Activated CD4-positive, alpha-beta T cell treated with anti-CD3 and anti-CD28 coated beads, Interleukin-2, amount 50 U/mL, for 48 hours (primary cell): ENCODE measurements around the gene RAD51D.
"Not testable (repeated sequence)": the region's sequence is repeated elsewhere in the genome, so short reads cannot be mapped to it uniquely, and the experiment has no call there.

Source experiments
- DNase-seq, 2 experiments: peaks; one replicate each; pipeline ENCODE4 v3.0.0-alpha.2; 2020

The RAD51D gene

DNA sequence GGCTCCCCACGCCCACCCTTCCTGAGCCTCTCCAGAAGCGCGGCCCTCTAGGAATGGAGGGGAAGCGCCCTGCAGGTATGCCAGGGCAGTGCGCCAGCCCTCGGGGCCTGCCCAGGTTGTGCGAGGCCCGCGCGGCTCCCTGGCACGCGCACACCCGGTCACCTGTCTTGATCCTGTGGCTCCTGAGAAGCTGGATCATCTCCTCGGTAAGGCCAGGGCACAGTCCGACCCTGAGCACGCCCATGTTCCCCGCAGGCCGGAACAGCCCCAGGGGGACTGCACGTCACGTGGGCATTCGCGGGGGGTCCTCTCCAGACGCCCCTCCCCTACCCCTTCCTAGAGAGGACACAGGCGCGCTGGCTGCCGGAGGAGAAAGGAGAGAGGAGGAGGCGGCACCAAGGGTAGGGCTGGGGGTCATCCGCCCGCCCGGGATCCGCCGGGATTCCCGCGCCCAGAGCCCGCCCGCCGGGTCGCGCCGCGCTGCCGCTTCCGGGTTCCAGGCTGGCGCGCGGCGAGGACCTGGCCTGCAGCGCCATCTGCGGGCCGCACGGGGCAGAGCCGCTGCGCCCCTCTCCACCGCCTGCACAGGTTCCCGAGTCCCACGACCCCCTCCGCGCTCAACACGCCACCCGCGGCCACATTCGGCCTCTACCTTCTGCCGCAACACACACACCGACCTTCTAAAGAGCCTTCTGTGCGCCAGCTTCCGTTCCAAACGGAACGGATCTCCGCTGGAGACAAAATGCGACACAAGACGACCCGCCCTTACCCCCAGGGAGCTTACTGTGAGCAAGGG lies at the start of gene RAD51D:
Gene RAD51D, minus strand, starts transcription at position 491 of the 796 bp plus-strand sequence. Its CDS starts 247 bp downstream, at position 244.
- DNase-seq, result peak; percentile 77 to 82

DNA sequence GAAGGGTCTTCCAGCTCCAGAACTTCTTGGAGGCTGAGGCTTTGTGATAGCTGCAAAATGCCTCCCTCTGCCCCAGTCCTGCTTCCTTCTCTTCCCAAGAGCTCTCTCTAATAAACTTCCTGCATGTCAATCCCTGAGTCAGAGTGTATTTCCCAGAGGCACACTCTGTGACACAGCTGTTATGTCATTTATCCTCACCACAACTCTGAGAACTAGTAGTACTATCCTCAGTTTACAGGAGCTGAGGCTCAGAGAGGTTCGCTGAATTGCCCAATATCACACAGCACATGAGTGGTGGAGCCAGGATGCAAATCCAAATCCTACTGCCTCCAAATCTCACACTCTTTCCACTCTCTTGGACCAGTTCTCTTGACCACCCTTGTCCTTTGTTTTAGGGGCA lies 48.0 kb upstream of the RAD51D start:
- no peak for DNase-seq

DNA sequence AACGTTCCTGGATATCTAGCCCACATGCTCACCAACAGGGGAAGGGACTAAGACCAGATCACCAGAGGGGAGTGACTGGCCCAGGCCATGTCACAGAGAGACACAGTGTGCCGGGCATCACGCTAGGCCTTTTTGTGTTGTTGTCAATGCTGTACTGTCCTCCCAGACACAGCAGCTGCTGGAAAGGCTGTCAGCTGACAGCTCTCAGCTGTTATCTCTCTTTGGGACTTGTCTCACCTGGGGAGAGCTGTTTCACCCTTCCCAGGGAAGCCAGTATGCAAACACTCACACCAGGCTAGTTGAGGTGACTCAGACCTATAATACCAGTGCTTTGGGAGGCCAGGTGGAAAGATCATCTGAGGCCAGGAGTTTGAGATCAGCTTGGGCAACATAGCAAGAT lies 47.4 kb upstream of the RAD51D start:
- DNase-seq, result no peak

DNA sequence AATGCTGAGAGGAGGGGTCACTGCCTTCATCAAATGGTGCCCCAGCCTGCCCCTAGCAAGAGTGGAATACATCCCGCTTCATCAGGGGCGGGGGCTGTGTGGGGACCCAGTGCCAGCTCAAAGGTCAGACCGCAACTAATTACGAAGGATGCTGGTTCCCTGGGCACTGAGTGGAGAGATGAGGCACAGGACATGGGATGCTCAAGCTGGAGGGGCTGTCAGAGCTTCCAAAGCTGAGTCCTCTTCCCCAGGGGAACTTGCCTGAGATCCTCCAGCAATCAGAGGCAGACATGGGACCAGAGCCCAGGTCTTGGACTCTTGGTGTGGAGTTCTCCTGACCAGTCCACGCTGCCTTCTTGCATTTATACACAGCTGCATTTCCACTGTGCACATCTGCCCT lies 46.9 kb upstream of the RAD51D start:
- no peak for DNase-seq

DNA sequence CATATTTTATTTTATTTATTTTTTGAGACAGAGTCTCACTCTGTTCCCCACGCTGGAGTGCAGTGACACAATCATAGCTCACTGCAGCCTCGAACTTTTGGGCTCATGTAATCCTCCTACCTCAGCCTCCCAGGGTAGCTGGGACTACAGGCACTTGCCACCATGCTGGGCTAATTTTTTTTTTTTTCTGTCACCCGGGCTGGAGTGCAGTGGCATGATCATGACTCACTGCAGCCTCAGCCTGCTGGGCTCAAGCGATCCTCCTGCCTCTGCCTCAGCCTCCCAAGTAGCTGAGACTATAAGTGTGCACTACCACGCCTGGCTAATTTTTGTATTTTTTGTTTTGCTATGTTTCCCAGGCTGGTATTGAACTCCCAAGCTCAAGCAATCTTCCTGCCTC lies 45.1 kb upstream of the RAD51D start:
- no peak for DNase-seq

DNA sequence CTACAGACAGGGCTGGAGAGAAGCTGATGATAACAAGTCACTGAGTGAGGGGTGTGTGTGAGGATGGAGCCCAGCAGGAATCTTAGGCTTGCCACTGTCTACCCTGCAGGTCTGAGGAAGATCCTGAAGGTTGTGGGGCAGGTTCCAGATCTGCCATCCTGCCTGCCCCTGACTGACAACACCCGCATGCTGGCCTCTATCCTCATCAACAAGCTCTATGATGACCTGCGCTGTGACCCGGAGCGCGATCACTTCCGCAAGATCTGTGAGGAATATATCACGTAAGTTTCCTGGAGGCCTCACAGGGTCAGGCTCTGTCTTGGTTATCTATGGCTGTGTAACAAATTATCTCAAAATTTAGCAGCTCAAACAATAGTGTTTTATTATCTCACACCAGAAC lies 44.2 kb upstream of the RAD51D start:
- no peak for DNase-seq

DNA sequence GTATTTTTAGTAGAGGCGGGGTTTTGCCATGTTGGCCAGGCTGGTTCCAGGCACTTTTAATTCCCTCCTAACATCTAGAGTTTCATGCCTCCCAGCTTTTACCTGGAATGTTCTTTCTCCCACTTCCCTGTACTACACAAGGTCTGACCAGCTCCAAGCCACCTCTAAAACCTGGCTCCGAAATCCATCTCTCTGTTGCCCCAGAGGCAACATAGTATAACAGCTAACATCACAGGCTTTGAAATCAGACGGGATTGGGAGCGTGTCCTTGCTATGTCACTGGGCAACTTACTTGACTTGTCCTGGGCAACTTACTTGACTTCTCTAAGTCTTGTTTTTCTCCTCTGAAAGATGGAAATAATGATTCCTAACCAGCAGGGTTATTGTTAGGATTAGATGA lies 43.1 kb upstream of the RAD51D start:
- DNase-seq, result no peak

DNA sequence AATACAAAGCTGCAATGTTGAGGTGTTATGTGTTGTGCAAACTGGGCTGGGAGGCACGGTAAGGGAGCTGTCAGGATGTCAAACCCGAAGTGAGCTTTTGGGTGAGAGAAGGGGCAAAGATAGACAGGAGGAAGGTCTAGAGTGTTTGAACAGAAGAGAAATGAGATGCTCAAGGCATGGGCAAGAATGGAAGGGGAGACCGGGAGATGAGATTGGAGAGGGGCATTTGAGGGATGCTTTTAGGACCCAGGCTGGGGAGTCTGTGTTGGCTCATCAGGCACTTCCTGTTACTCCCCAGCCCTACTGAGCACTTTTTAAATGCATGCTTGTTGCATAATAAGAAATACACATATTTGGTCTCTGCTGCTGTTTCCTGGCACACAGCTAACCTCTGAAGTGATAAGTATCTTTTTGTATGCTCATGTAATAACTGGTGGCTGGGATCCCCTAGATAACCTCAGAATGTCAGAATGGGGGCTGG lies 41.7 kb upstream of the RAD51D start:
- DNase-seq, result no peak

DNA sequence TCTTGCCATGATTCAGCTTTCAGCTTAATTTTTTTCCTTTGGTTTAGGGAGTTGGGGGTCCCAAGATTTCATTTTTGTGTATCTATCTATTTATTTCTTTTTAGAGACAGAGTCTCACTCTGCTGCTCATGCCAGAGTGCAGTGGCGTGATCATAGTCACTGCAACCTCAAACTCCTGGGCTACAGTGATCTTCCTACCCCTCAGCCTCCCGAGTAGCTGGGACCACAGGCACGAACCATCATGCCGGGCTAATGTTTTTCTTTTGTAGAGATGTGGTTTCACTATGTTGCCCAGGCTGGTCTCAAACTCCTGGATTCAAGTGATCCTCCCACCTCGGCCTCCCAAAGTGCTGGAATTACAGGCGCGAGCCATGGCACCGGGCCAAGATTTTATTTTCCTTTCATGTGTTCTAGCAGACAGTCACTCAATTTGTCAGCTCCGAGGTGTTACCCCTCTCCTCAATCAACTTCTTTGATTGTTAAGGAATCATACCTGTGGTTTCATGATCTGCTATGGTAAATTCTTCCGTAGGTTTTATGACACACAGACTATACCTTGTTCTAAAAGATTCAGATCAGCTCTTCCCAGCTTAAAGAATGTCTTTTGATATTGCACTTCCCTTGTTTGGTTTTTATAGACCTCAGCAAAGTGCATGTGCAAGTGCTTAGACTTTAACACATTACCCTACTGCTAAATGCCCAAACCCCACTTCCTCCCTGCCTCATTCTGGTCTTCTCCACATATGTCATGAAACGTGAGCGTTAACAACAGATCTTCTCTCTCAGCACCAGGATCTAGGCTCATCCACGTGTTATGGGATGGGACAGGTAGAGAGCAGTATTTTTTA lies 40.9 kb upstream of the RAD51D start:
- peak; percentile 21 to 47 for DNase-seq

DNA sequence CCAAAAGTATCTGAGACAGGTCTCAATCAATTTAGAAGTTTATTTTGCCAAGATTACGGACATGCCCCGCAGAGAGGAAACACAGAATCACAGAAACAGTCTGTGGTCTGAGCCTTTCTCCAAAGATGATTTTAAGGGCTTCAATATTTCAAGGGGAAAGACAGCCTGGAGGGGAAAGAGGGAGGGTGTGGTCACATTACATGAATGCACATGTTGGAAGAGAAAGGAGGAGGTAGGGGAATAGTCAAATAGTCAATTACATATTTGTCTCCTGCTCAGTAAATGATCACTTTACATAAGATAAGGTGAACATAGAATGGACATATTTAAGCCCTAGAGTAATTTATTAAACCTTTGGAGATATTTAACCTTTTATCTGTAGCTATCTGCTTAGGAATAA lies 40.3 kb upstream of the RAD51D start:
- no peak for DNase-seq

DNA sequence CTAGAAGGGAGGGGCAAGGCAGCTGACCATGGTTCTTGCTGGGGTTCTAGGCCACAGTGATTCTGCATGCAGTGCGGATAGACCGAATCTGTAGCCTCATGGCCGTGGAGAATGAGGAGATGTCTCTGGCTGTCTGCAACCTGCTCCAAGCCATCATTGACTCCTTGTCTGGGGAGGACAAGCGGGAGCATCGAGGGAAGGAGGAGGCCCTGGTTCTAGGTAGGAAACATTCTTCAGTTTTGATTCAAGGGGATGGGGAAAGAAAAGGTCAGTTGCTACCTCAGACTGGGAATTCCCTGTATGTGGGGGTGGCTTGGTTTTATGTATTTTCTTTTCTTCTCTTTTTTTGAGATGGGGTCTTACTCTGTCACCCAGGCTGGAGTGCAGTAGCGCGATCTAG lies 35.6 kb upstream of the RAD51D start:
- no peak for DNase-seq

DNA sequence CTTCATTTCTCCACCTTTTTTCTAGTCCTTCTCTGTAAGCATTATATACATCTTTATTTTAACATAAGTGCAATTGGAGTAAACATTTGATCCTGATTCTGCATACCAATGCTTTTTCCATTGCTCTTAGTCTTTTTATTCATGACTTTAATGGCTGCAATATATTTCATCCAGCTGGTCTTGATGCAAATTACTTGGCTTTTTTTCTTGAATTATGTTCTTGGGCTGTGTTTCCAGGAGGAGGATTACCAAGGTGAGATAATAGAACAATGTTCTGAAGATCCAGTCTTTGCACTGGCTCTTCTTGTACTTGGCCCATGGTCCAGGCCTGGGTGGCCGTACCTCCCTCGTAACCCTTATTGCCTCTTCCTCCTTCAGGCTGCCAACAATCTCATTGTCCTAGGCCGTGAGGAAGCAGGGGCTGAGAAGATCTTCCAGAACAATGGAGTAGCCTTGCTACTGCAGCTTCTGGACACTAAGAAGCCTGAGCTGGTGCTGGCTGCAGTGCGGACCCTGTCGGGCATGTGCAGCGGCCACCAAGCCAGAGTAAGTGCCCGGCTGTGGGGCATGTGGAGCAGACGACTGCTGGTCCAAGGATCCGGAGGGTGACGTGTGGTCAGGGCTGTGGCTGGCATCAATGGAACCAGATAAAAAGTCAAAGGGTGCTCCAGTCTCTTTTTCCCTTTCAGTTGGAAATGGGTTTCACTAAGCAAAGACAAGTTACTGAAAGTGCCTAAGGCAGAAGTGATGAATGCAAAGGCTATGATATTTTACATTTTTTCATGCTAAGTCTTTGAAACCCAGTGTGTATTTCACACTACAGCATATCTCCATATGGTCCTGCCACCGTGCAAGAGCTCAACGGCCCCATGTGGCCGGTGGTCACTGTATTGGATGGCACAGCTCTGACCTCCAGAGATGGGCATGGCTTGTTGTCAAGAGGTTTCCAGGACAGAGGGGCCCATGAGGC lies 34.8 kb upstream of the RAD51D start:
- no peak for DNase-seq

DNA sequence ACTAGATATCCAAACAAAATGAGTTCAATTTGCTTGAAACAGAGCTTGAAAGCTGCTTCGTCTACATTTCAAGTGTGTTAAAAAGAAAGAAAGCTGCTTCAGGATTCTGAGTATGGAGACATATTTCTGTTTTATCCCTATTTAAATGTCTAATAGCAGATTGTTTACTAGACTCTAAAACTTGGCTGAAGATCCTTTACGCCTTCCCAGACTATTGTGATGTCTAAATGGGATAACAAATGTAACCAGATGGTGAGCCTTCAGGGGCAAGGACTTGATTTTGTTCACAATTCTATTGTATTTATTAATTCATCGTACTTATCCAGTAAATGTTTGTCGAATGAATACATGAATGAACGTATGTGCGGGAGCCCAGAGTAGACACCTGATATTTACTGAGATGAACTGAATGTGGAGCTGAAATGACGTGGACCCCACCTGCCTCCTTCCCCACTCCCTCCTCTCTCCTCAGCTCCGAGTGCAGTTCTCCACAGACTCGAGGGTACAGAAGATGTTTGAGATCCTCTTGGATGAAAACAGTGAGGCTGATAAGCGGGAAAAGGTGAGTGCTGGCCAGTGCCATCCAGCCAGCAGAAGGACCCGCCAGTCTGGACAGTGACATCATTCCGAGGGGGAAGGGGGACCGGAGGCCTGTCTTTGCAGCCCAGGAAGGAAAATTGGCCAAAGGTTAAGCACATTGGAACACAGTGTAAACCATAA lies 32.9 kb upstream of the RAD51D start:
- no peak for DNase-seq

DNA sequence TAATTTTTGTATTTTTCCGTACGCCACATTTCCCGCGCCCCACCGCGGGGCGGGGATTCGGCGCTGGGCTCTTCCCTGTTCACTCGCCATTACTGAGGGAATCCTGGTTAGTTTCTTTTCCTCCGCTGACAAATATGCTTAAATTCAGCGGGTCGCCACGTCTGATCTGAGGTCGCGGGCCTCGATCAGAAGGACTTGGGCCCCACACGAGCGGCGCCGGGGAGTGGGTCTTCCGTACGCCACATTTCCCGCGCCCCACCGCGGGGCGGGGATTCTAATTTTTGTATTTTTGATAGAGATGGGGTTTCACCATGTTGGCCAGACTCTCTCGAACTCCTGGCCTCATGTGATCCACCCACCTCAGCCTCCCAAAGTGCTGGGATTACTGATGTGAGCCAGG lies 31.4 kb upstream of the RAD51D start:
- not testable (repeated sequence) for DNase-seq

DNA sequence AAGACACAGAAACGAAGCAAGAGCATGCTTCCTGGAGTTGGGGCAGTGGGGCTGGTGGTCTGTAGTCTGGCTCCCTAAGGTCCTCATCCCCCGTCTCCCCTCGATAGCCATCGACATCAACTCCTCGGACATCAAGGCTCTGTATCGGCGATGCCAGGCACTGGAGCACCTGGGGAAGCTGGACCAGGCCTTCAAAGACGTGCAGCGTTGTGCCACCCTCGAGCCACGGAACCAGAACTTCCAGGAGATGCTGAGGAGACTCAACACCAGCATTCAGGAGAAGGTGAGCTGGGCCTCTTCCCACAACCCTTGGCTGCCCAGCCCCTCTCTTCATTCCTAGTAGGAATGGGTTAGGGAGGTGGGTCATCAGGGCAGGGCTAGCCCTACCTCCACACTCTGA lies 30.3 kb upstream of the RAD51D start:
- no peak for DNase-seq

DNA sequence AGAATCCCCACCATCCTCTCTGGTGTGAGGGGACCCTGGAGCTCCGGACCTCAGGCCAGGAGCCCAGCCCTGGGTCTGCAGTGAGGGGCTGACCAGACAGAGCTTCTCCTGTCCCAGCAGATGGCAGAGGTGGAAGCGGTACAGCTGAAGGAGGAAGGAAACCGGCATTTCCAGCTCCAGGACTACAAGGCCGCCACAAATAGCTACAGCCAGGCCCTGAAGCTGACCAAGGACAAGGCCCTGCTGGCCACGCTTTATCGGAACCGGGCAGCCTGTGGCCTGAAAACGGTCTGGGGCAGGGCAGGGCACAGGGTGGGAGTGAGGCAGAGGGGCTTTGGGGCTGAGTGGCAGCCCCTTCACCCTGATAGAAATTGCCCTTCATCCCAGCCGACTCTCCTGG lies 28.5 kb upstream of the RAD51D start:
- DNase-seq, result no peak

DNA sequence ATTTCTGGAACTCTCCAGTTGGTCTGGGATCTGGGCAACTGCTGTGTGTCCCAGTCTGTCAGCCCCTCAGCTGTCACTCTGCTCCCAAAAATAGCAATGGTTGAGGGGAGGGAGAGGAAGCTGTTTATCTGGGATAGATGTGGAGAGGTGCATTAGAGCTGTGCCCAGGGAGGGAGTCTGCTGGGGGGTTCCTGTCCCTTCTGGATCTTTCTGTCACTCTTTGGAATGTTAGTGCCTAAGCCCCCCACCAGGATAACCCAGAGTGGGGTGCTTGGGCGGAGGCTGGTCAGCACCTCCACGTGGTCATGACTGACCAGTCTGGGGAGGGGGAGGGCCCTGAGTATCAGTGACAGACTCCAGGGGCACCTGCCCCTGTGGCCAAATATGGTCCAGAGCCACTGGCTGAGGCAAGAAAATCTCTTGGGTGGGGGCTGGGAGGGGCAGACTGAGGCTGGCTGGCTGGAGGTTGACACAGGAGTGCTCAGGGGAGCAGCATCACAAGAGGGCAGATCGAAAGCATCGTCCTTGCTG lies 27.8 kb upstream of the RAD51D start, which contains the start of gene UNC45B:
Gene UNC45B, plus strand, starts transcription at position 443 of the 531 bp plus-strand sequence. CDS start 447 bp downstream, outside the sequence.
- DNase-seq, result no peak

DNA sequence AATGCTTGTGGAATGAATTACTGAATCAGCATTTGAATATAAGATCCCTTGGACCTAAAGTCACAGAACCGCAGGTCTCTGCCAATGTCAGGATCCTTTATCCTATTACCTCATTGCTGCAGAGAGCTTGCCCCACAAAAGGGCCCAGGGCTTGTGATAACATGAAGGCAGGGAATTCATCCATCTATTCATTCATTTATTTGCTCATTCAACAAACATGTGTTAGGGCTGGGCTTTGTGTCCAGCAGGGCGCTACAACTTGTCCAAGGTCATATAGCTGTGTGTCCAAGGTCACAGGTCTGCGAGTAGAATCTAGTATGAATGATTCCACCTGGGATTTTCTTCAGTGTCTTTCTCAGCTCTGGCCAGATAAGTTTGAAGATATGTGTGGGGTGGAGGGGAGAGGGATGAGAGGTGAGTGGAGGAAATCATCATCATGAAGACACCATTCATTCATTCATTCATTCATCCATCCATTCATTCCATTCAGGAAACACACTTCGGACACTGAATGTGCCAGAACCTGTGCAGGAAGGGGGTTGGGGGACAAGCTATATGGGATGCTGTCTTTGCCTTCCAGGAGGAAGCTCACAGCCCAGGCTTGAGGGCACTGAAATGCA lies 26.7 kb upstream of the RAD51D start:
- no peak for DNase-seq

DNA sequence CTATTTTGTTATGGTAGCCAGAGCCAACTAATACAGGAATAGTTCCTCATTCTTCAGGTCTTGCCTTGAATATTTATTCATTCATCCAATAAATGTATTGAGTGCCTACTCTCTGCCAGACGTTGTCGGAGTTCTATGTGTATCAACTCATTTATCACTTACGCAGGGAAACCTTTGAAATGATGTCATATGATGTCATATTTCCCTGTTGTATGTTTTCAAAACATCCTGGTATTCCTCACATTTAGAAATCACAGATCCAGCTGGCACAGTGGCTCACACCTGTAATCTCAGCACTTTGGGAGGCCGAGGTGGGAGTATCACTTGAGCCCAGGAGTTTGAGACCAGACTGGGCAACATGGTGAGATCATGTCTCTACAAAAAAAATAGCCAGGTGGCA lies 25.2 kb upstream of the RAD51D start:
- no peak for DNase-seq

DNA sequence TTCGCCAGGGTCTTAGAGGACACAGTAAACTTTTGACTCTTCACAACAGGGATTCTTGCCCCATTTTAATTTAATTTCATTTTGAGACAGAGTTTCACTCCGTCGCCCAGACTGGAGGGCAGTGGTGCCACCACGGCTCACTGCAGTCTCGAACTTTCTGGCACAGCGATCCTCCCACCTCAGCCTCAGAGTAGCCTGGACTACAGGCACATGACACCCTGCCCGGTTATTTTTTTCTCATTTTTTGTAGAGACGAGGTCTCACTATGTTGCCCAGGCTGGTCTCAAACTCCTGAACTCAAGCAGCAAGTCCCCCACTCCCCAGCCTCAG lies 22.8 kb upstream of the RAD51D start:
- no peak for DNase-seq
